Measurements from ENCODE around the gene CTBP2.

Gene CTBP2

DNA sequence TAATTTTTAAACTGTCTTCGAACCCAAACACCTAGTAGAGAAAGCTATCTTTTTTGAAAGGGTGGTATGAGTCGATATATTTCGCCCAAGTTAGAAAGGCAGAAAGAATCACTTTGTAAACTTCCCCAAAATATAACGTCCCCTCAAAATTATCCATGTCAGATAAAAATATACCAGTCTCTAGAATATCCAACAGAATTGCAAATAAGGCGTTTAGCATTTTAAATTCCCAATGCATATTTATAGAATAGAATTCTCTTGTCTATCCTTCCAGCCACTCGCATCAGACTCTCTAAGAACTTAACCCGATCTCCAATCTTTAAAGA is 2.1 kb downstream of the CTBP2 start:
- TF ChIP-seq, protein P1, sequence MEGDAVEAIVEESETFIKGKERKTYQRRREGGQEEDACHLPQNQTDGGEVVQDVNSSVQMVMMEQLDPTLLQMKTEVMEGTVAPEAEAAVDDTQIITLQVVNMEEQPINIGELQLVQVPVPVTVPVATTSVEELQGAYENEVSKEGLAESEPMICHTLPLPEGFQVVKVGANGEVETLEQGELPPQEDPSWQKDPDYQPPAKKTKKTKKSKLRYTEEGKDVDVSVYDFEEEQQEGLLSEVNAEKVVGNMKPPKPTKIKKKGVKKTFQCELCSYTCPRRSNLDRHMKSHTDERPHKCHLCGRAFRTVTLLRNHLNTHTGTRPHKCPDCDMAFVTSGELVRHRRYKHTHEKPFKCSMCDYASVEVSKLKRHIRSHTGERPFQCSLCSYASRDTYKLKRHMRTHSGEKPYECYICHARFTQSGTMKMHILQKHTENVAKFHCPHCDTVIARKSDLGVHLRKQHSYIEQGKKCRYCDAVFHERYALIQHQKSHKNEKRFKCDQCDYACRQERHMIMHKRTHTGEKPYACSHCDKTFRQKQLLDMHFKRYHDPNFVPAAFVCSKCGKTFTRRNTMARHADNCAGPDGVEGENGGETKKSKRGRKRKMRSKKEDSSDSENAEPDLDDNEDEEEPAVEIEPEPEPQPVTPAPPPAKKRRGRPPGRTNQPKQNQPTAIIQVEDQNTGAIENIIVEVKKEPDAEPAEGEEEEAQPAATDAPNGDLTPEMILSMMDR (IDR thresholded peaks at IDR 0.05; ENCODE audit: borderline replicate concordance, insufficient read depth, low read depth, low read length), result no peak
- no peak overlapping the region for H3K4me3 ChIP-seq (ENCODE audit: low read depth, low read length)

DNA sequence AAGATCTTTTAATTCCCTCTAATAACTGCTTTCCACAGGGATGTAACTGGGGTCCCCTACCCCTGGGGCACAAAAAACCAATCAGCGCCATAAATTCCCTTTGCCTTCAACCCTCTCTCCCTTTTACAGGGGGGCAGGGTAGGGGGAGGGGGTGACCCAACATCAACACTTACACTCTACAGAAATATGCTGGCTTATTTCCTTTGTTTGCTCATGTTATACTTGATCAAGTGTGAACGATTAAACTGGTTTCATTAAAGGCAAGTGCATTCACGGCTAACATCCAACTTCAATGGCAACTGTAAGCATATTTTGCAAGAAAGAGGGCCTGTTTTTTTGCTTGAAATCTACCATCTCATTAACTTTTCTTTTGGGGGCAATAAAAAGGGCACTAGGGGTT is 2.9 kb downstream of the CTBP2 start:
- TF ChIP-seq, protein P1 (IDR thresholded peaks at IDR 0.05; ENCODE audit: borderline replicate concordance, insufficient read depth, low read depth, low read length), result no peak
- H3K4me3 ChIP-seq (ENCODE audit: low read depth, low read length), result no peak overlapping the region

DNA sequence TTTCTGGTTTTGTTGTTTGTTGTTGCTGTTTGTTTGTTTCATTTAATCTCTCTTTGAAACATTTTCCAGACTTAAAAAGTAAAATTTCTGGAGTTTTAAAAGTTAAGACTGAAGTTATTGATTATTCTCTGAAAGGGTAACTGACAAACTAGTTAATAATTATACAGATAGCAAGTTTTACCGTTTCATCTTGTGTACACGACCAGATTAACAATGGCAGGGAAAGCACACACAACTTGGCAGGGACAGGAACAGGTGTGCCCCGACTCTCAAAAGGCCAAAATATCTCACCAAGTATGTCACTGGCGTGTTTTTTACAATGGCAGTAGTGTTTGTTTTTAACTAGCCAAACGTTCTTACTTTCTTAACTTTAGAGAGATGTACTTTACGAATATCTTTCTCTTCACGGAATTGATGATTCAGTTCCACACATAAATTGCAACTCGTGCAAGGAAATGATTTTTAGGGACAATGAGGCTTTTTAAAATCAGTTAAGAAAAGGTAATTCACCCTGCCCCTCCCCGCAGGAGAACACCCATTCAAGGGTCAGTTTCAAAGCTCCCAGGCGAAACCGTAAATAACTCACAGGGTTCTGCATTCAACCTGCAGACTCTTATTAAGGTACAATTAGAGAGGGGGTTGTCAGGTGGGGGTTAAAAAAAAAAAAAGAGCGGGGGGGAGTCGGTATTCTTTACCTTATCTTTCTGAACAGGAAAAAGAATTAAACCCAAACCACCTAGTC is 3.5 kb downstream of the CTBP2 start:
- H3K4me3 ChIP-seq (ENCODE audit: low read depth, low read length), result no peak overlapping the region
- TF ChIP-seq, protein P1 (IDR thresholded peaks at IDR 0.05; ENCODE audit: borderline replicate concordance, insufficient read depth, low read depth, low read length), result no peak

DNA sequence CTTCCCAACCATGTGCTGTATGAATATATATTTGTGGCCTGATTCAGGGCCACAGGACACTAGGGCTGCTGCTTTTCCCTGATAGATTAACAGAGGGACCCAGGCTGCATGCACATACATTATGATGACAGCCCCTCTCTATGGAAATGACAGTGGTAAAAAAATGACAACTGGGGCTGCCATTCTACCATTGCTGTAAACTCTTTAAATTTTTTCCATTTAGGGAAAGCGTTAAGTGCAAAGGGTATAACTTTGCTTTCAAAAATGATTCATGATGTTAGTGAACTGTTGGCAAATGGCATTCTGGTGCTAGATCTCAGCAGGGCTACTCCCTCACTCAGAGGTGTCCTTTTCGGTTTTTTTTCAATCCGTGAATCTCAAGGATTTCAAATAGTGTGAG is 4.2 kb downstream of the CTBP2 start:
- TF ChIP-seq, protein P1 (IDR thresholded peaks at IDR 0.05; ENCODE audit: borderline replicate concordance, insufficient read depth, low read depth, low read length), result no peak

DNA sequence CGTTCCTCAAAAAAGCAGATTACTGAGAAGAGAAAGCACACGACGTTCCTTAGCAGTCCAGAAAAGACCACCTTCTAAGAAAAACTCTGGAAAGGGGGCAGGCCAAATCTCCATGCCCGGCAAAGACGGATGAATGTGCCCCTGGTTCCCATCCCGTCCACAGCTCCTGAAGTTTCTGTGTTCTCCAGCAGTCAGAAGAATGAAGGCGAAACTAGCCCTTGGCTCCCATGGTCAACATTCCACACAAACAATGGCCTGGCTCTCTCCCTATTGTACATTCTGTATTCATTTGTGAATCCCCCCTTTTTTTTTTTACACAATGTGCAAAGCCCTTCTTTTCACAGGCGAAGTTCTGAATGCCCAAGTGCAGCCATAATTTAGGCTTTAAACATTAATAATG is 5.3 kb downstream of the CTBP2 start:
- TF ChIP-seq, protein P1 (IDR thresholded peaks at IDR 0.05; ENCODE audit: borderline replicate concordance, insufficient read depth, low read depth, low read length), result no peak
- H3K4me3 ChIP-seq (ENCODE audit: low read depth, low read length), result no peak overlapping the region

More for the DNA sequence above, 4.2 kb downstream of the CTBP2 start:
- H3K4me3 ChIP-seq (ENCODE audit: low read depth, low read length), result no peak overlapping the region

DNA sequence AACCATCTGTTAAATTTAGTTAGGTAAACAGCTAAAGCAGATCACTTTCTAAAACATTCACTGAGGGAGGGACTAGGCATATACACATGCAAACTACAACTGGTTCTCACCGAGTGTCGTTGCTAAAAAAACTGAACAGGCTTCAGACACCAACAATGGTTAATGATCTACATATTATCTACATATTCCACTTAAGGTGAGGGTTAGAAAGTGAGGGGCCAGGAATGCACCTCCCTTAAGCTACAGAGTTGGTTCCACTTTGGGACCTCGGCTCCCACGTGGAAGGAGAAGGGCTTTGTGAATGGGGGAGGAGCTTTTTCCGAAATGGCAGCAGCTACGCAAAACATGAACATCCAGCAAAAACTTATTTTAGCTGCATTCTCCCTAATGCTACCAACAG is 5.8 kb downstream of the CTBP2 start:
- TF ChIP-seq, protein P1 (IDR thresholded peaks at IDR 0.05; ENCODE audit: borderline replicate concordance, insufficient read depth, low read depth, low read length), result no peak
- no peak overlapping the region for H3K4me3 ChIP-seq (ENCODE audit: low read depth, low read length)

DNA sequence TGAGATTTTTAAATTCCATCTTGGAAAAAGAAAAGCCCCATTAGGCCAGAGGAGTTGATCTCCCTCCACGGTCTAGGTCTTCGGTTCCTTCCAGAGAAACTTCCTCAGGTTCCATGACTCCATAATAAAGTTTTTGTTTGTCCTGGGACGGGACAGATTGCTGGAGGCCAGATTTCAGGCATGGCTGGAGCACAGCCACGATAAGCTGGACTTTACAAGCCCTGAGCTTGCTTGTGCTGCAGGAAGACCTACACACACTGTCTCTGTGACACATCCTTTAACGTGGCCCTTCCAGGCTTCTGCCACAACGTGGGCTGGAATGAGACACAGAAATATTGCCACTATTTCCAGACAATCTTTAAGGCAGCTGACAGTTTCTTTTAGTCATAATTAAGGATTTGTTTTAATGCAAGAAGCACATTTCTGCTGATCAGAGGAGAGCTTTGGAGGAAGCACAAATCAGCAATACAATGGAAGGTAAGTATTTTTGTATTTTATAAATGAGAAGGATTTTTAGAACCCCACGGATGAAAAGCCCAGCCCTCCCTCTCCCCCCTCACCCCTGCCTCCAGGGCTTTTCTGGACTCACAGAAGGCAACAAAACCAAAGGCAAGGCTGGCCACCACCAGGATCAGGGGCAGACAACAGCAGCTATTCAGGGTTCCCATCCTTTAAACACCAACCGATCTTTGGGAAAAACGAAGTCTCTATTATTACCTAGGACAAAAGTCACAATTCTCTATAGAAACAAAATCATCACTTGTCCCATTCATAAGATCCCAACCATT is 6.5 kb downstream of the CTBP2 start:
- TF ChIP-seq, protein P1 (IDR thresholded peaks at IDR 0.05; ENCODE audit: borderline replicate concordance, insufficient read depth, low read depth, low read length), result no peak
- H3K4me3 ChIP-seq (ENCODE audit: low read depth, low read length), result no peak overlapping the region

All from GM12875 (cell line).